ENCODE results near the gene SCAPER. TPM values are rescaled to one million over a fixed set of nuclear protein-coding genes. Genes with fewer than 3 reads are reported as not detected.

The SCAPER gene
- total and polyA plus RNA-seq, 2 of the 4 experiments (the other 2 are of a cell fraction): 2.9 to 9.7 TPM

DNA sequence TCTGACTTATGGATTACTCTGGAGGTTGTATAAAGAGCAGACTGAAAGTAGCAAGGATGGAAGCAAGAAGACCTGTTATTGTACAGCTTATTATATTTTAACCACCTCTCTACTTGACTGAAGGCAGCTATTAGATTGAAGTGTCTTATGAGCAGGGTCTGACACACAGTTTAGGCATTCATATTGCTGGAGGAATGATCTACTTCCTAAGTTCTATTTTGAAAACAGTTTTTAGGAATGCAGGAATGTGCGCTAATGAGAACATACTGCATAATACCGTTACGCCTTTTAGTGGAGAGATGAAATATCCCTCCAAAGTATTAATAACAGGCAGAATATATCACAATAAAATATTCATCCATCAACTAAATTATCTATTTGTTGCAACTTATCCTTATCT, 375.2 kb downstream of the SCAPER start:
- intact Hi-C loops (cut with micrococcal nuclease) (no loop called here), dilution Hi-C loops (cut with HindIII; ENCODE audit: low sequenced_read_pairs, unreplicated experiment) (no loop called here), in situ Hi-C loops (cut with MboI; ENCODE audit: low sequenced_read_pairs) (no loop called here)
- Histone ChIP-seq H4K91ac (ENCODE audit: insufficient read depth, low read depth, low read length) (no peak overlapping the region), H3K36me3 (ENCODE audit: control insufficient read depth, insufficient read depth, low read length) (no peaks in the 10 kb centered on the region), H2BK15ac (ENCODE audit: low read depth, low read length) (no peak overlapping the region), H2AK9ac (replicated peaks; ENCODE audit: low read depth, low read length, poor library complexity) (no peak overlapping the region), H3K27me3 (ENCODE audit: control insufficient read depth, insufficient read depth, low read length) (no peaks in the 10 kb centered on the region), H2AFZ (replicated peaks; ENCODE audit: low read length, poor library complexity) (no peak overlapping the region), H3K18ac (ENCODE audit: low read depth, low read length) (no peak overlapping the region), H4K8ac (ENCODE audit: low read depth in 2 of 2, low read length in 2 of 2) (no peak overlapping the region), H3K9ac (ENCODE audit: low read depth, low read length) (no peak overlapping the region), H3K4me1 (ENCODE audit: control insufficient read depth, insufficient read depth, low read length) (no peaks in the 10 kb centered on the region), H2BK5ac (ENCODE audit: low read depth, low read length, poor library complexity, severe bottlenecking) (no peak overlapping the region), H3K23ac (ENCODE audit: low read depth, low read length) (peak overlapping the region; percentile 15; the same call in 1 of the 2 replicates), H2BK120ac (ENCODE audit: low read depth, low read length) (no peak overlapping the region), H3K4me3 (ENCODE audit: insufficient read depth, low read depth, low read length) (no peak overlapping the region), H2AK5ac (ENCODE audit: low read depth, low read length) (no peak overlapping the region), H3K9me3 (ENCODE audit: control insufficient read depth, insufficient read depth, low read length) (no peaks in the 10 kb centered on the region), H3K14ac (replicated peaks; ENCODE audit: low read depth, low read length) (no peak overlapping the region), H3K4me2 (ENCODE audit: low read depth, low read length) (no peak overlapping the region), H3K79me1 (ENCODE audit: low read depth in 1 of 2, low read length in 2 of 2) (no peaks in the 10 kb centered on the region), H3K56ac (ENCODE audit: extremely low read depth, insufficient read depth, low read length) (no peak overlapping the region), H4K5ac (ENCODE audit: low read depth, low read length) (no peak overlapping the region), H3K4ac (ENCODE audit: low read depth, low read length) (no peak overlapping the region), H3K9me1 (ENCODE audit: insufficient read depth, low read length) (no peaks in the 10 kb centered on the region), H3K27ac (ENCODE audit: insufficient read depth, low read length) (no peak overlapping the region), H4K20me1 (ENCODE audit: insufficient read depth, low read length) (no peaks in the 10 kb centered on the region), H2BK20ac (ENCODE audit: low read depth, low read length) (no peak overlapping the region)
- ATAC-seq (ENCODE audit: low read depth) (no peak), DNase-seq (peak; percentile 26)
- BruUV-seq (replicated peaks): no TSS peak
- no CpG with 5 or more reads among the region's 3 CpGs for WGBS, 2 experiments (ENCODE audit: extremely low coverage in 2 of 2, insufficient read length in 1 of 2)
- ChIA-PET POLR2A (ENCODE audit: unreplicated experiment) (no interaction called here), CTCF (interaction anchor here (0.9 kb wide), 1 partner anchor 11 kb away, joined by 4 read pairs; no protein-coding TSS in a partner anchor)
- TF ChIP-seq, protein P1, sequence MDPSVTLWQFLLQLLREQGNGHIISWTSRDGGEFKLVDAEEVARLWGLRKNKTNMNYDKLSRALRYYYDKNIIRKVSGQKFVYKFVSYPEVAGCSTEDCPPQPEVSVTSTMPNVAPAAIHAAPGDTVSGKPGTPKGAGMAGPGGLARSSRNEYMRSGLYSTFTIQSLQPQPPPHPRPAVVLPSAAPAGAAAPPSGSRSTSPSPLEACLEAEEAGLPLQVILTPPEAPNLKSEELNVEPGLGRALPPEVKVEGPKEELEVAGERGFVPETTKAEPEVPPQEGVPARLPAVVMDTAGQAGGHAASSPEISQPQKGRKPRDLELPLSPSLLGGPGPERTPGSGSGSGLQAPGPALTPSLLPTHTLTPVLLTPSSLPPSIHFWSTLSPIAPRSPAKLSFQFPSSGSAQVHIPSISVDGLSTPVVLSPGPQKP (IDR thresholded peaks at IDR 0.05; ENCODE audit: borderline replicate concordance, low read depth, low read length): no peak
- TF ChIP-seq NFE2L2 (IDR thresholded peaks at IDR 0.05; ENCODE audit: low read depth, low read length): no peak
